HepG2 (cell line): Measurements from ENCODE around the gene KLHL36. TPM values are rescaled to one million over a fixed set of nuclear protein-coding genes. Genes with fewer than 3 reads are reported as not detected.

Experiments used
- AGO2 ChIP-seq: fragments of 200-400 bp; formaldehyde crosslinking; optimal IDR thresholded peaks from 2 replicates; pipeline ENCODE3; 2017; ENCODE audit warnings: mild to moderate bottlenecking, low read depth, low read length, moderate library complexity
- GLI4 ChIP-seq: sonication (generic); formaldehyde crosslinking; IDR thresholded peaks from 2 replicates; pipeline ENCODE4 v1.5.1; 2020; ENCODE audit warnings: missing genetic modification reagents, mild to moderate bottlenecking, moderate library complexity, borderline replicate concordance
- HNF4A ChIP-seq: sonication (generic); formaldehyde crosslinking; IDR thresholded peaks from 2 replicates; pipeline ENCODE4 v1.4.0; 2020; ENCODE audit warnings: missing genetic modification reagents
- HOXA7 ChIP-seq: sonication (generic); formaldehyde crosslinking; IDR thresholded peaks from 2 replicates; pipeline ENCODE4 v1.8.1; 2022; ENCODE audit warnings: mild to moderate bottlenecking, missing genetic modification reagents, moderate library complexity
- MAX ChIP-seq: IDR thresholded peaks from 2 replicates; pipeline ENCODE4 v1.6.1; 2012; ENCODE audit warnings: inconsistent platforms
- MTF1 ChIP-seq: sonication (generic); formaldehyde crosslinking; IDR thresholded peaks from 2 replicates; pipeline ENCODE4 v1.5.0; 2020; ENCODE audit warnings: missing genetic modification reagents
- NRL ChIP-seq: sonication (generic); formaldehyde crosslinking; IDR thresholded peaks from 2 replicates; pipeline ENCODE4 v1.5.0; 2020; ENCODE audit warnings: missing genetic modification reagents, mild to moderate bottlenecking, moderate library complexity, borderline replicate concordance
- PHF8 ChIP-seq: sonication (generic); formaldehyde crosslinking; IDR thresholded peaks from 2 replicates; pipeline ENCODE4 v1.5.0; 2020; ENCODE audit warnings: missing genetic modification reagents
- RAD21 ChIP-seq: fragments of 450-650 bp; formaldehyde crosslinking; IDR thresholded peaks from 2 replicates; pipeline ENCODE4 v1.5.0; 2020; ENCODE audit warnings: mild to moderate bottlenecking
- SALL1 ChIP-seq: sonication (generic); formaldehyde crosslinking; IDR thresholded peaks from 2 replicates; pipeline ENCODE4 v1.8.0; 2022; ENCODE audit warnings: mild to moderate bottlenecking, missing genetic modification reagents
- TBX2 ChIP-seq: sonication (generic); formaldehyde crosslinking; IDR thresholded peaks from 2 replicates; pipeline ENCODE4 v1.5.0; 2020; ENCODE audit warnings: missing genetic modification reagents, mild to moderate bottlenecking, borderline replicate concordance
- YEATS4 ChIP-seq: sonication (generic); formaldehyde crosslinking; IDR thresholded peaks from 2 replicates; pipeline ENCODE4 v1.4.0; 2020; ENCODE audit warnings: missing genetic modification reagents, borderline replicate concordance
- ZBTB40 ChIP-seq, 2 experiments: fragments of 450-650 bp in 1 of 2; sonication (generic) in 1 of 2; formaldehyde crosslinking in 1 of 2; IDR thresholded peaks; 2 replicates each; pipeline versions ENCODE4 v1.6.1 to v1.8.0; 2016 to 2022; ENCODE audit warnings: antibody characterized with exemption in 1 of 2, mild to moderate bottlenecking in 1 of 2, missing genetic modification reagents in 1 of 2
- ZFP1 ChIP-seq: IDR thresholded peaks from 2 replicates; pipeline ENCODE4 v1.6.1; 2016
- ZFP62 ChIP-seq: sonication (generic); formaldehyde crosslinking; IDR thresholded peaks from 2 replicates; pipeline ENCODE4 v1.4.0; 2020; ENCODE audit warnings: missing genetic modification reagents
- ZNF160 ChIP-seq: sonication (generic); formaldehyde crosslinking; IDR thresholded peaks from 2 replicates; pipeline ENCODE4 v1.8.0; 2022; ENCODE audit warnings: mild to moderate bottlenecking, inconsistent platforms, missing genetic modification reagents
- ZNF362 ChIP-seq: sonication (generic); formaldehyde crosslinking; IDR thresholded peaks from 2 replicates; pipeline ENCODE4 v1.4.0; 2020; ENCODE audit warnings: missing genetic modification reagents, mild to moderate bottlenecking, borderline replicate concordance
- ZNF629 ChIP-seq: sonication (generic); formaldehyde crosslinking; conservative IDR thresholded peaks from 2 replicates; pipeline ENCODE4 v1.5.0; 2020; ENCODE audit warnings: missing genetic modification reagents
- ZNF878 ChIP-seq: sonication (generic); formaldehyde crosslinking; IDR thresholded peaks from 2 replicates; pipeline ENCODE4 v1.8.1; 2023; ENCODE audit warnings: mild to moderate bottlenecking, missing genetic modification reagents, moderate library complexity
- ZNF883 ChIP-seq: sonication (generic); formaldehyde crosslinking; IDR thresholded peaks from 2 replicates; pipeline ENCODE4 v1.5.1; 2020; ENCODE audit warnings: mild to moderate bottlenecking, missing genetic modification reagents; ENCODE audit errors: not compliant biosample characterization
- polyA plus RNA-seq, 8 experiments: library from polyadenylated mRNA; depleted of rRNA in 3 of 8; stranded (reverse) in 7 of 8; unstranded in 1 of 8; fragments of >200 nt; fragmentation: Illumina TruSeq in 4 of 8; extraction: Trizol in 4 of 8; gene quantifications; 2 replicates each; pipeline versions ENCODE4 v1.2.1 to v1.2.3, GENCODE V29; 2011 to 2016; ENCODE audit warnings: low read depth in 4 of 8, missing spikeins in 1 of 8, mixed read lengths in 1 of 8; ENCODE audit not compliant: insufficient read depth in 1 of 8
- total RNA-seq, 5 experiments: library from RNA; depleted of rRNA; stranded (reverse); fragments of >200 nt; fragmentation: Illumina TruSeq; extraction: Trizol; gene quantifications; 2 replicates each; pipeline ENCODE4 v1.2.3, GENCODE V29; 2016; ENCODE audit warnings: low read depth in 1 of 5

KLHL36 gene
- total and polyA plus RNA-seq, 2 of the 13 experiments (the other 11 are each of a cell fraction or from before 2014, with no cell fraction given) = 24.3 to 26.0 TPM

- TF ChIP-seq ZBTB40 (IDR thresholded peaks at IDR 0.05) = no peak
- 0 out of 2 replicates have a peak, but pooled peaks have one; percentile 45 for TF ChIP-seq ZBTB40 (CRISPR knock-in tag; IDR thresholded peaks at IDR 0.05)
- TF ChIP-seq RAD21 (CRISPR knock-in tag) = no peak
- TF ChIP-seq ZNF878 (CRISPR knock-in tag) = no peak
- 0 out of 2 replicates have a peak, but pooled peaks have one; percentile 43 for TF ChIP-seq GLI4 (CRISPR knock-in tag)
- TF ChIP-seq HOXA7 = 0 out of 2 replicates have a peak, but pooled peaks have one; percentile 11
- TF ChIP-seq AGO2 = no peak
- 0 out of 2 replicates have a peak, but pooled peaks have one; percentile 6 for TF ChIP-seq ZNF629
- TF ChIP-seq SALL1 (CRISPR knock-in tag) = 0 out of 2 replicates have a peak, but pooled peaks have one; percentile 22
- TF ChIP-seq TBX2 (CRISPR knock-in tag) = 0 out of 2 replicates have a peak, but pooled peaks have one; percentile 26
- TF ChIP-seq ZNF362 (CRISPR knock-in tag) = no peak
- TF ChIP-seq PHF8 (CRISPR knock-in tag) = 0 out of 2 replicates have a peak, but pooled peaks have one; percentile 21
- TF ChIP-seq NRL (CRISPR knock-in tag) = no peak
- no peak for TF ChIP-seq MTF1 (CRISPR knock-in tag)
- TF ChIP-seq ZNF883 (CRISPR knock-in tag) = peak; percentile 42
- peak; percentile 60; the same call in 1 of the 2 replicates for TF ChIP-seq MAX
- peak; percentile 17; the same call in 1 of the 2 replicates for TF ChIP-seq HNF4A (CRISPR knock-in tag)
- peak; percentile 58; the same call in 1 of the 2 replicates for TF ChIP-seq ZFP1 (CRISPR knock-in tag)
- 0 out of 2 replicates have a peak, but pooled peaks have one; percentile 31 for TF ChIP-seq YEATS4
- 0 out of 2 replicates have a peak, but pooled peaks have one; percentile 40 for TF ChIP-seq ZNF160
- TF ChIP-seq ZFP62 (CRISPR knock-in tag) = no peak
Measured at GRCh38 chr16:84638231-84638806, 10.0 kb upstream of the KLHL36 start (continued).
